ENCODE data around the gene BMAL1. TPM values are rescaled to one million over a fixed set of nuclear protein-coding genes. Genes with fewer than 3 reads are reported as not detected.

Gene BMAL1
- total and polyA plus RNA-seq, 2 of the 8 experiments (the other 6 are each of a cell fraction or from before 2014, with no cell fraction given), result 6.8 to 6.9 TPM

DNA sequence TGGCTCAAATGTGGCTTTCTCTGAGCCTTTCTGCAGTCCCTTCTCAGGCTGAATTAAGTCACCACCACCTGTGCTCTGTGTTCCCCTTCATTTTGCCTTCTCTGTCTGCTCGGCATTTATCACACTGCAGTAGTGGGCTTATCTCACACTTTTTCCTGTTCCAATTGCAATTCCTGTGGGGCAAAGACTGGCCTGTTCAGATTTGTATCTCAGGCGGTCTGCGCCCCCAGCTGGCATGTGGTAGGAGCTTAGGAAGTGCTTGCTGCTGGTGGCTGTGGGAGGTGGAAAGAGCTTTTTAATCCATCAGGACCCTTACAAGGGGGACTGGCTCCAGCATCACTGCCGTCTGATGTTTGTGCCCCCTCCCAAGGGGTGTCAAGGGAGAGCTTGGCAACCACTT, 21.2 kb downstream of the BMAL1 start:
- POLR2A ChIA-PET (ENCODE audit: partially characterized antibody), result interaction anchor here (1.6 kb wide), 1 partner anchor 14 kb away, joined by 3 read pairs; no protein-coding TSS in a partner anchor
- CTCF ChIA-PET (ENCODE audit: partially characterized antibody), result interaction anchor here (2.6 to 5.5 kb wide), 3 partner anchors 36 to 89 kb away, joined by 10 to 32 read pairs (median 28); no protein-coding TSS in a partner anchor

More for the DNA sequence above, 21.2 kb downstream of the BMAL1 start:
- 80% methylated on average over 3 of the region's 4 CpGs; no CpG with 5 or more reads in 1 of the 2 experiments for WGBS, 2 experiments (ENCODE audit: extremely low coverage in 1 of 2, insufficient coverage in 1 of 2, insufficient read length in 1 of 2, insufficient replicate concordance in 2 of 2, low coverage in 1 of 2, low lambda C conversion rate in 2 of 2, missing lambda C conversion rate in 1 of 2)
- Histone ChIP-seq H2AFZ (ENCODE audit: low read length) (no peak overlapping the region), H4K8ac (ENCODE audit: extremely low read depth, insufficient read depth, low read length) (no peak overlapping the region), H3K27me3 (replicated peaks in 1 of 4; ENCODE audit: control insufficient read depth in 3 of 4, extremely low read depth in 1 of 4, insufficient read depth in 3 of 4, low read length in 3 of 4) (no peaks in the 10 kb centered on the region), H3K4me3 (ENCODE audit: extremely low read depth in 1 of 4, insufficient read depth in 2 of 4, low read depth in 3 of 4, low read length in 4 of 4) (no peak overlapping the region), H3K9ac (replicated peaks in 1 of 4; ENCODE audit: extremely low read depth in 1 of 4, low read depth in 3 of 4, low read length in 3 of 4) (0 out of 7 replicates have a peak overlapping the region, but pooled peaks of 1 of the 4 experiments have one; percentile 3), H3K4ac (replicated peaks; ENCODE audit: insufficient read length, low read depth, low read length) (no peak overlapping the region), H3K18ac (ENCODE audit: extremely low read depth, low read length) (no peak overlapping the region; the same call in 1 of the 2 replicates), H4K91ac (replicated peaks; ENCODE audit: insufficient read length, low read length) (no peak overlapping the region), H3K56ac (replicated peaks; ENCODE audit: insufficient read length, low read depth, low read length) (no peak overlapping the region), H2BK15ac (ENCODE audit: low read length) (no peak overlapping the region), H4K5ac (ENCODE audit: insufficient read length, low read depth, low read length) (no peak overlapping the region), H2AK5ac (ENCODE audit: low read depth, low read length) (no peak overlapping the region), H3K79me1 (ENCODE audit: low read depth, low read length) (peaks cover 3% of the 10 kb centered on the region; the same call in 1 of the 2 replicates), H3K79me2 (ENCODE audit: control insufficient read depth in 1 of 2, insufficient read depth in 2 of 2, low read length in 2 of 2) (no peaks in the 10 kb centered on the region), H3K14ac (ENCODE audit: insufficient read length) (no peak overlapping the region), H2BK20ac (ENCODE audit: low read length) (no peak overlapping the region), H3K27ac (ENCODE audit: low read depth, low read length) (no peak overlapping the region), H3K23me2 (ENCODE audit: low read depth, low read length) (no peaks in the 10 kb centered on the region), H3K36me3 (ENCODE audit: control insufficient read depth in 2 of 4, insufficient read depth in 4 of 4, low read length in 3 of 4) (no peaks in the 10 kb centered on the region), H4K20me1 (replicated peaks in 1 of 2; ENCODE audit: control insufficient read depth in 1 of 2, insufficient read depth in 2 of 2, low read length in 2 of 2) (peaks cover 2 to 4% of the 10 kb centered on the region in 2 experiments), H2BK5ac (ENCODE audit: low read depth, low read length) (no peak overlapping the region), H3K4me2 (ENCODE audit: insufficient read depth in 1 of 2, low read depth in 2 of 2, low read length in 2 of 2) (no peak overlapping the region), H3K23ac (ENCODE audit: insufficient read length) (no peak overlapping the region), H2BK12ac (ENCODE audit: low read depth, low read length) (no peak overlapping the region), H3K9me3 (ENCODE audit: insufficient read depth in 2 of 2, low read depth in 1 of 2, low read length in 1 of 2) (no peaks in the 10 kb centered on the region), H2BK120ac (replicated peaks; ENCODE audit: low read depth, low read length) (no peak overlapping the region), H3K4me1 (replicated peaks in 1 of 4; ENCODE audit: control insufficient read depth in 3 of 4, insufficient read depth in 4 of 4, low read length in 3 of 4) (no peaks in the 10 kb centered on the region)
- FAIRE-seq (no peak), DNase-seq (ENCODE audit: low read depth in 1 of 2, low spot score in 2 of 2) (no peak)
- TF ChIP-seq RAD21 (IDR thresholded peaks at IDR 0.05 in 1 of 2, conservative IDR thresholded peaks at IDR 0.05 in 1 of 2; ENCODE audit: low read depth in 2 of 2, low read length in 2 of 2) (peak in 1 of 2 experiments; percentile 6; a peak in 1 of 4 replicates), SIN3A (conservative IDR thresholded peaks at IDR 0.05 in 1 of 2, IDR thresholded peaks at IDR 0.05 in 1 of 2; ENCODE audit: low read depth in 1 of 2, low read length in 2 of 2) (no peak)

All from H1 (cell line).